GM23248 (cell line): Measurements from ENCODE around the gene ABHD17A.

Experiments used
- EZH2 ChIP-seq: fragments of 200-600 bp; sonication (generic); IDR thresholded peaks from 2 replicates; pipeline ENCODE4 v1.6.1; 2018; ENCODE audit warnings: antibody characterized with exemption, mild to moderate bottlenecking; ENCODE audit not compliant: insufficient read depth, poor library complexity, severe bottlenecking
- EZH2phosphoT487 ChIP-seq: fragments of 200-600 bp; sonication (generic); IDR thresholded peaks from 2 replicates; pipeline ENCODE4 v1.6.1; 2018; ENCODE audit warnings: antibody characterized with exemption, moderate library complexity, mild to moderate bottlenecking, low read depth; ENCODE audit not compliant: insufficient read depth

DNA sequence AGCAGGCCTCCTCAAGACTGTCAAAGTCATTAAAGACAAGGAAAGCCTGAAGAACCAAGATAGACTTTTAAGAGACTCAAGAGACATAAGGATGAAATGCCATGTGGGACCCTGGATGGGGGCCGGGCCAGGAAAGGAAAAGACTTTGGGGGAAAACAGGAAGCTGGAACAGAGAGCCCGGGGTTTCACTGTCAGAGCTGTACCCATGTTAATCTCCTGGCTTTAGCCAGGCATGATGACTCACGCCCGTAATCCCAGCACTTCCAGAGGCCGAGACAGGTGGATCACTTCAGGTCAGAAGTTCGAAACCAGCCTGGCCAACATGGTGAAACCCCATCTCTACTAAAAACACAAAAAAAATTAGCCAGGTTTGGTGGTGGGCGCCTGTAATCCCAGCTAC lies 16.3 kb downstream of the ABHD17A start:
- TF ChIP-seq EZH2phosphoT487 (no peak), EZH2 (no peak)
